Left lung (tissue), 10 donors: Measurements from ENCODE around the gene TSPAN14. TPM values are rescaled to one million over a fixed set of nuclear protein-coding genes. Genes with fewer than 3 reads are reported as not detected.
A peak's percentile ranks its signal among the peaks of the same experiment; 100 is the strongest.

ENCODE experiments used
- ATAC-seq: fragments of 200-7000 bp; cut with Tn5 transposase; one replicate; pipeline ENCODE4 v1.9.1; 2020; ENCODE audit warnings: moderate library complexity
- DNase-seq, 4 donors: peaks; one replicate each; pipeline ENCODE4 v3.0.0-alpha.2; 2013 to 2020
- H3K27ac ChIP-seq, 2 donors: fragments of 200-600 bp; sonication (generic) in 1 of 2; one replicate each; pipeline versions ENCODE4 v1.5.0 to v1.8.0; 2020 to 2021
- H3K27me3 ChIP-seq, 2 donors: fragments of 200-600 bp; sonication (generic) in 1 of 2; one replicate each; pipeline versions ENCODE4 v1.5.0 to v1.8.0; 2020 to 2021
- H3K36me3 ChIP-seq, 2 donors: fragments of 200-600 bp; sonication (generic) in 1 of 2; one replicate each; pipeline versions ENCODE4 v1.5.0 to v1.8.0; 2020 to 2021
- H3K4me1 ChIP-seq, 2 donors: fragments of 200-600 bp; one replicate each; pipeline ENCODE4 v1.8.0; 2021
- H3K4me3 ChIP-seq, 2 donors: fragments of 200-600 bp; sonication (generic) in 1 of 2; one replicate each; pipeline versions ENCODE4 v1.5.0 to v1.8.0; 2020 to 2021; ENCODE audit warnings: mild to moderate bottlenecking in 1 of 2
- H3K9me3 ChIP-seq, 2 donors: fragments of 200-600 bp; sonication (generic) in 1 of 2; one replicate each; pipeline versions ENCODE4 v1.5.0 to v1.8.0; 2020 to 2021
- CTCF ChIP-seq, 2 donors: fragments of 200-600 bp; sonication (generic) in 1 of 2; IDR thresholded peaks; one replicate each; pipeline versions ENCODE4 v1.5.0 to v1.8.0; 2021; ENCODE audit warnings: antibody characterized with exemption in 2 of 2
- intact Hi-C, 2 donors: fragments of 100-400 bp; cut with DNase I; formaldehyde crosslinking; loops; one replicate each; pipeline versions ENCODE4 v1.11.2 to v1.14.2; 2022
- polyA plus RNA-seq, 6 donors: library from polyadenylated mRNA; unstranded; fragments of 120-200 nt; gene quantifications; one replicate each; pipeline ENCODE4 v1.2.1, GENCODE V29; 2013; ENCODE audit not compliant: insufficient read length in 6 of 6
- total RNA-seq, 2 donors: library from RNA; stranded (reverse); fragmentation: NEBNext Ultra II Directional; extraction: Animal tissue kit (Norgen Biotek cat#: 25700); gene quantifications; one replicate each; pipeline ENCODE4 v1.2.1, GENCODE V29; 2021
- donor health status: DM: no; HTN: yes; CAD: no.
- donor health status: DM: no; HTN: no; CAD: no.

Gene TSPAN14
- total and polyA plus RNA-seq, 8 donors: 76.4 to 158 (median 85.9) TPM

- ATAC-seq: peak; percentile 82
- intact Hi-C loops: no loop called here
These were observed 46.3 kb upstream of the TSPAN14 start for GRCh38 chr10:80407812-80408241.

GRCh38 chr10:80408242-80409101 lies 45.6 kb upstream of the TSPAN14 start, which contains the start of gene PRXL2A:
Gene PRXL2A, plus strand, starts transcription at chr10:80408551. Its CDS starts 11,917 bp downstream, at chr10:80420468.
- Histone ChIP-seq H3K4me1 (peaks cover 13 to 27% of the 10 kb centered on the region in 2 donors), H3K27ac (peak within 1 kb of the TSS; percentile 51 to 73), H3K9me3 (no peaks in the 10 kb centered on the region), H3K4me3 (peak within 1 kb of the TSS; percentile 84 to 88), H3K27me3 (peaks cover 0 to 23% of the 10 kb centered on the region in 2 donors), H3K36me3 (no peaks in the 10 kb centered on the region)
- ATAC-seq (peak; percentile 97), DNase-seq (peak; percentile 76 to 97 (median 90))
- intact Hi-C loops: no loop called here
- no peak for TF ChIP-seq CTCF (IDR thresholded peaks at IDR 0.05)

More at GRCh38 chr10:80407812-80408241, 46.3 kb upstream of the TSPAN14 start:
- peaks cover 9 to 22% of the 10 kb centered on the region in 2 donors for H3K4me1 ChIP-seq
- peak overlapping the region; percentile 84 to 88 for H3K4me3 ChIP-seq
- TF ChIP-seq CTCF (IDR thresholded peaks at IDR 0.05): no peak
- H3K36me3 ChIP-seq: no peaks in the 10 kb centered on the region
- peak in 2 of 4 donors; percentile 51 to 81 for DNase-seq
- peak overlapping the region; percentile 51 to 73 for H3K27ac ChIP-seq
- no peaks in the 10 kb centered on the region for H3K9me3 ChIP-seq
- peaks cover 0 to 23% of the 10 kb centered on the region in 2 donors for H3K27me3 ChIP-seq

GRCh38 chr10:80409121-80409520 lies 45.0 kb upstream of the TSPAN14 start:
- DNase-seq (no peak), ATAC-seq (no peak)
- Histone ChIP-seq H3K27ac (peak overlapping the region in 1 of 2 donors; percentile 73), H3K4me1 (peaks cover 17 to 33% of the 10 kb centered on the region in 2 donors), H3K36me3 (no peaks in the 10 kb centered on the region), H3K4me3 (peak overlapping the region; percentile 84 to 88), H3K27me3 (peaks cover 0 to 23% of the 10 kb centered on the region in 2 donors), H3K9me3 (no peaks in the 10 kb centered on the region)
- no peak for TF ChIP-seq CTCF (IDR thresholded peaks at IDR 0.05)
- intact Hi-C loops: no loop called here

GRCh38 chr10:80410122-80410521 lies 44.0 kb upstream of the TSPAN14 start:
- Histone ChIP-seq H3K27me3 (peaks cover 0 to 23% of the 10 kb centered on the region in 2 donors), H3K4me3 (no peak overlapping the region), H3K36me3 (no peaks in the 10 kb centered on the region), H3K27ac (no peak overlapping the region), H3K4me1 (peaks cover 17 to 35% of the 10 kb centered on the region in 2 donors), H3K9me3 (no peaks in the 10 kb centered on the region)
- TF ChIP-seq CTCF (IDR thresholded peaks at IDR 0.05): no peak
- DNase-seq (no peak), ATAC-seq (no peak)
- intact Hi-C loops: no loop called here

- H3K27ac ChIP-seq: no peak overlapping the region
- no peak for ATAC-seq
- H3K4me3 ChIP-seq: no peak overlapping the region
- H3K4me1 ChIP-seq: peaks cover 17 to 35% of the 10 kb centered on the region in 2 donors
- DNase-seq: no peak
- TF ChIP-seq CTCF (IDR thresholded peaks at IDR 0.05): no peak
- no peaks in the 10 kb centered on the region for H3K36me3 ChIP-seq
- peaks cover 0 to 23% of the 10 kb centered on the region in 2 donors for H3K27me3 ChIP-seq
- intact Hi-C loops: no loop called here
- no peaks in the 10 kb centered on the region for H3K9me3 ChIP-seq
These were observed 43.4 kb upstream of the TSPAN14 start for GRCh38 chr10:80410578-80411145.
